ENCODE results near the gene TTC7B.
"Not testable (repeated sequence)": the region's sequence is repeated elsewhere in the genome, so short reads cannot be mapped to it uniquely, and the experiment has no call there.

TTC7B gene

GRCh38 chr14:90830931-90831701, 14.9 kb upstream of the TTC7B start:
- no peak for TF ChIP-seq CTCF (IDR thresholded peaks at IDR 0.05; ENCODE audit: low read depth, low read length, missing control alignments)

DNA sequence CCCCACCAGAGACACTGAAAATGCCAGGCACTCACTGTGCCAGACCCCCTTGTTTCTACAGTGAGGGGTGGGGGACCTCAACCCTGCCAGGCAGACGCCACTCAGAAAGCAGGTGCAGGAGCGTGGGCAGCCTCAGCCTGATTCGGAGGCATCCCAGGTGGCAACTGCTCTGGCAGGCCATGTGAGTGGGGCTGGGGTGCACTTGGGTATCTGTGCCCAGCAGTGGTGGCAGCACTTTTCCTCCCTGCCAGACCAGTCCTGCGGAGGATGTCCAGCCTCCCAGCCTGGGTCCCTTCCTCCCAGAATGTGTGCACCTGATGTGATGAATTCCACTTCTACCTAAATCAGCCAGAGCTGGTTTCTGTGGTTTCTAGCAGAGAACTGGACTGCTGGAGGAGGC, 13.4 kb upstream of the TTC7B start:
- no peak for TF ChIP-seq CTCF (IDR thresholded peaks at IDR 0.05; ENCODE audit: low read depth, low read length, missing control alignments)
- H3K4me3 ChIP-seq (ENCODE audit: low read depth, low read length): no peak overlapping the region
- DNase-seq (ENCODE audit: low read depth): no peak

More at GRCh38 chr14:90830931-90831701, 14.9 kb upstream of the TTC7B start:
- DNase-seq (ENCODE audit: low read depth): no peak
- H3K4me3 ChIP-seq (ENCODE audit: low read depth, low read length): no peak overlapping the region

GRCh38 chr14:90828642-90829487, 12.6 kb upstream of the TTC7B start:
- H3K4me3 ChIP-seq (ENCODE audit: low read depth, low read length): peak overlapping the region; percentile 19
- DNase-seq (ENCODE audit: low read depth): peak; percentile 26

GRCh38 chr14:90827919-90828610, 11.8 kb upstream of the TTC7B start:
- no peak for TF ChIP-seq CTCF (IDR thresholded peaks at IDR 0.05; ENCODE audit: low read depth, low read length, missing control alignments)
- H3K4me3 ChIP-seq (ENCODE audit: low read depth, low read length): peak overlapping the region; percentile 23
- DNase-seq (ENCODE audit: low read depth): peak; percentile 47

More at GRCh38 chr14:90828642-90829487, 12.6 kb upstream of the TTC7B start:
- no peak for TF ChIP-seq CTCF (IDR thresholded peaks at IDR 0.05; ENCODE audit: low read depth, low read length, missing control alignments)

- H3K4me3 ChIP-seq (ENCODE audit: low read depth, low read length); DNase-seq (ENCODE audit: low read depth): not testable (repeated sequence)
These were observed 7.3 kb upstream of the TTC7B start for GRCh38 chr14:90823542-90823941.

- TF ChIP-seq CTCF (IDR thresholded peaks at IDR 0.05; ENCODE audit: low read depth, low read length, missing control alignments): no peak
- no peak for DNase-seq (ENCODE audit: low read depth)
- H3K4me3 ChIP-seq (ENCODE audit: low read depth, low read length): no peak overlapping the region
These were observed 4.7 kb upstream of the TTC7B start for GRCh38 chr14:90820958-90821357.

Data from GM12864 (cell line).